HepG2 (cell line): Measurements from ENCODE around the gene KDM1B. TPM values are rescaled to one million over a fixed set of nuclear protein-coding genes. Genes with fewer than 3 reads are reported as not detected.

ENCODE experiments used
- AGO2 ChIP-seq: fragments of 200-400 bp; formaldehyde crosslinking; optimal IDR thresholded peaks from 2 replicates; pipeline ENCODE3; 2017; ENCODE audit warnings: mild to moderate bottlenecking, low read depth, low read length, moderate library complexity
- ATAD3A ChIP-seq: sonication (generic); formaldehyde crosslinking; IDR thresholded peaks from 2 replicates; pipeline ENCODE4 v1.4.0; 2020; ENCODE audit warnings: missing genetic modification reagents
- JUNB ChIP-seq: sonication (generic); formaldehyde crosslinking; IDR thresholded peaks from 2 replicates; pipeline ENCODE4 v1.8.0; 2022; ENCODE audit warnings: missing genetic modification reagents, mild to moderate bottlenecking, borderline replicate concordance
- NKX3-1 ChIP-seq: sonication (generic); formaldehyde crosslinking; IDR thresholded peaks from 2 replicates; pipeline ENCODE4 v1.5.0; 2020; ENCODE audit warnings: missing genetic modification reagents
- NR2F2 ChIP-seq: IDR thresholded peaks from 2 replicates; pipeline ENCODE4 v1.6.1; 2012; ENCODE audit warnings: low read depth, inconsistent platforms, borderline replicate concordance
- ZBTB20 ChIP-seq: sonication (generic); formaldehyde crosslinking; IDR thresholded peaks from 2 replicates; pipeline ENCODE4 v1.8.1; 2023; ENCODE audit warnings: missing genetic modification reagents, low read depth, mild to moderate bottlenecking, borderline replicate concordance
- ZNF138 ChIP-seq: sonication (generic); formaldehyde crosslinking; IDR thresholded peaks from 2 replicates; pipeline ENCODE4 v1.5.0; 2020; ENCODE audit warnings: mild to moderate bottlenecking, low read depth, missing genetic modification reagents
- ZNF17 ChIP-seq: sonication (generic); formaldehyde crosslinking; IDR thresholded peaks from 2 replicates; pipeline ENCODE4 v1.5.0; 2020; ENCODE audit warnings: mild to moderate bottlenecking, missing genetic modification reagents
- ZNF619 ChIP-seq: sonication (generic); formaldehyde crosslinking; IDR thresholded peaks from 2 replicates; pipeline ENCODE4 v1.4.0; 2020; ENCODE audit warnings: mild to moderate bottlenecking, missing genetic modification reagents
- ZNF777 ChIP-seq: sonication (generic); formaldehyde crosslinking; IDR thresholded peaks from 2 replicates; pipeline ENCODE4 v1.4.0; 2020; ENCODE audit warnings: missing genetic modification reagents
- polyA plus RNA-seq, 8 experiments: library from polyadenylated mRNA; depleted of rRNA in 3 of 8; stranded (reverse) in 7 of 8; unstranded in 1 of 8; fragments of >200 nt; fragmentation: Illumina TruSeq in 4 of 8; extraction: Trizol in 4 of 8; gene quantifications; 2 replicates each; pipeline versions ENCODE4 v1.2.1 to v1.2.3, GENCODE V29; 2011 to 2016; ENCODE audit warnings: low read depth in 4 of 8, missing spikeins in 1 of 8, mixed read lengths in 1 of 8; ENCODE audit not compliant: insufficient read depth in 1 of 8
- total RNA-seq, 5 experiments: library from RNA; depleted of rRNA; stranded (reverse); fragments of >200 nt; fragmentation: Illumina TruSeq; extraction: Trizol; gene quantifications; 2 replicates each; pipeline ENCODE4 v1.2.3, GENCODE V29; 2016; ENCODE audit warnings: low read depth in 1 of 5
- TF ChIP-seq, protein P1 (sequence below): IDR thresholded peaks from 2 replicates; pipeline ENCODE4 v1.6.1; 2012; ENCODE audit warnings: inconsistent platforms
- TF ChIP-seq, protein P2 (sequence below): sonication (generic); formaldehyde crosslinking; IDR thresholded peaks from 2 replicates; pipeline ENCODE4 v1.4.0; 2020; ENCODE audit warnings: missing genetic modification reagents
- TF ChIP-seq, protein P3 (sequence below): sonication (generic); formaldehyde crosslinking; IDR thresholded peaks from 2 replicates; pipeline ENCODE4 v1.4.0; 2020; ENCODE audit warnings: low read depth, missing genetic modification reagents
- TF ChIP-seq, protein P4 (sequence below): sonication (generic); formaldehyde crosslinking; IDR thresholded peaks from 2 replicates; pipeline ENCODE4 v1.5.0; 2020; ENCODE audit warnings: mild to moderate bottlenecking, low read depth, missing genetic modification reagents, borderline replicate concordance
- TF ChIP-seq, protein P5 (sequence below): sonication (generic); formaldehyde crosslinking; IDR thresholded peaks from 2 replicates; pipeline ENCODE4 v1.5.1; 2020; ENCODE audit warnings: mild to moderate bottlenecking, moderate library complexity, missing genetic modification reagents
- TF ChIP-seq, protein P6 (sequence below): sonication (generic); formaldehyde crosslinking; IDR thresholded peaks from 2 replicates; pipeline ENCODE4 v1.5.0; 2020; ENCODE audit warnings: missing genetic modification reagents
- TF ChIP-seq, protein P7 (sequence below): sonication (generic); formaldehyde crosslinking; IDR thresholded peaks from 2 replicates; pipeline ENCODE4 v1.5.0; 2020; ENCODE audit warnings: mild to moderate bottlenecking, missing genetic modification reagents

The KDM1B gene
- total and polyA plus RNA-seq, 2 of the 13 experiments (the other 11 are each of a cell fraction or from before 2014, with no cell fraction given), result 9.8 to 13.2 TPM

DNA sequence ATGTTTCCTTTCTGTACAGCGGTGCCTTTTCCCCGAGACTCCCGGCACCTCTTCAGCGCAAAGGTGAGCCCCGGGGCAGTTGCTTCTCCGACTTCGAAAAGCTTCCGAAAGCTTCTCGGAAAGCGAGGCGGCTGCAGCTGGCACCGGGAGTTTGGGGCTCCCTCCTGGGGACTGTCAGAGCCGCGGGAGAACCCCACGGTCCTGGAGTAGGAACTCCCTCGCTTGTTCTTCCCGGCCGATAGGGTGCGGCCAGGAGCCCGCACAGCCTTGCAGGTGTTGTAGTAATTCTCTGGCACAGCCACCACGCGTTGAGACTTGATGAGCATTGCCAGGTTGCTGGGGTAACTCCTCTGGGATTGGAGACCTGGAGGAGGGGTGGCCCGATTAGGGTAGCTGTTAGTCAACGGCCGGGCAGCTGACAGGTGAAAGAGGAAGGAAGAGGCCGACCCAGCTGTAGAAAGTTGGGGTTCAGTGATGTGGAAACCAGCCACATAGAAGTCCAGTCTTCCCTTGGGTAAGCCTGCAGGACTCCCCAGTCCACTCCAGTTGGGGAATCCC, 721 bp downstream of the KDM1B start (continued):
- peak; percentile 23 for TF ChIP-seq AGO2
- TF ChIP-seq ZNF138 (CRISPR knock-in tag), result no peak
- TF ChIP-seq, protein P1, sequence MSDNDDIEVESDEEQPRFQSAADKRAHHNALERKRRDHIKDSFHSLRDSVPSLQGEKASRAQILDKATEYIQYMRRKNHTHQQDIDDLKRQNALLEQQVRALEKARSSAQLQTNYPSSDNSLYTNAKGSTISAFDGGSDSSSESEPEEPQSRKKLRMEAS, result peak; percentile 74
- no peak for TF ChIP-seq ZBTB20 (CRISPR knock-in tag)
- TF ChIP-seq ZNF619 (CRISPR knock-in tag), result peak; percentile 78; the same call in 1 of the 2 replicates
- no peak for TF ChIP-seq NR2F2
- TF ChIP-seq, protein P2, sequence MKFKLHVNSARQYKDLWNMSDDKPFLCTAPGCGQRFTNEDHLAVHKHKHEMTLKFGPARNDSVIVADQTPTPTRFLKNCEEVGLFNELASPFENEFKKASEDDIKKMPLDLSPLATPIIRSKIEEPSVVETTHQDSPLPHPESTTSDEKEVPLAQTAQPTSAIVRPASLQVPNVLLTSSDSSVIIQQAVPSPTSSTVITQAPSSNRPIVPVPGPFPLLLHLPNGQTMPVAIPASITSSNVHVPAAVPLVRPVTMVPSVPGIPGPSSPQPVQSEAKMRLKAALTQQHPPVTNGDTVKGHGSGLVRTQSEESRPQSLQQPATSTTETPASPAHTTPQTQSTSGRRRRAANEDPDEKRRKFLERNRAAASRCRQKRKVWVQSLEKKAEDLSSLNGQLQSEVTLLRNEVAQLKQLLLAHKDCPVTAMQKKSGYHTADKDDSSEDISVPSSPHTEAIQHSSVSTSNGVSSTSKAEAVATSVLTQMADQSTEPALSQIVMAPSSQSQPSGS (CRISPR knock-in tag), result peak; percentile 16; the same call in 1 of the 2 replicates
- TF ChIP-seq, protein P3, sequence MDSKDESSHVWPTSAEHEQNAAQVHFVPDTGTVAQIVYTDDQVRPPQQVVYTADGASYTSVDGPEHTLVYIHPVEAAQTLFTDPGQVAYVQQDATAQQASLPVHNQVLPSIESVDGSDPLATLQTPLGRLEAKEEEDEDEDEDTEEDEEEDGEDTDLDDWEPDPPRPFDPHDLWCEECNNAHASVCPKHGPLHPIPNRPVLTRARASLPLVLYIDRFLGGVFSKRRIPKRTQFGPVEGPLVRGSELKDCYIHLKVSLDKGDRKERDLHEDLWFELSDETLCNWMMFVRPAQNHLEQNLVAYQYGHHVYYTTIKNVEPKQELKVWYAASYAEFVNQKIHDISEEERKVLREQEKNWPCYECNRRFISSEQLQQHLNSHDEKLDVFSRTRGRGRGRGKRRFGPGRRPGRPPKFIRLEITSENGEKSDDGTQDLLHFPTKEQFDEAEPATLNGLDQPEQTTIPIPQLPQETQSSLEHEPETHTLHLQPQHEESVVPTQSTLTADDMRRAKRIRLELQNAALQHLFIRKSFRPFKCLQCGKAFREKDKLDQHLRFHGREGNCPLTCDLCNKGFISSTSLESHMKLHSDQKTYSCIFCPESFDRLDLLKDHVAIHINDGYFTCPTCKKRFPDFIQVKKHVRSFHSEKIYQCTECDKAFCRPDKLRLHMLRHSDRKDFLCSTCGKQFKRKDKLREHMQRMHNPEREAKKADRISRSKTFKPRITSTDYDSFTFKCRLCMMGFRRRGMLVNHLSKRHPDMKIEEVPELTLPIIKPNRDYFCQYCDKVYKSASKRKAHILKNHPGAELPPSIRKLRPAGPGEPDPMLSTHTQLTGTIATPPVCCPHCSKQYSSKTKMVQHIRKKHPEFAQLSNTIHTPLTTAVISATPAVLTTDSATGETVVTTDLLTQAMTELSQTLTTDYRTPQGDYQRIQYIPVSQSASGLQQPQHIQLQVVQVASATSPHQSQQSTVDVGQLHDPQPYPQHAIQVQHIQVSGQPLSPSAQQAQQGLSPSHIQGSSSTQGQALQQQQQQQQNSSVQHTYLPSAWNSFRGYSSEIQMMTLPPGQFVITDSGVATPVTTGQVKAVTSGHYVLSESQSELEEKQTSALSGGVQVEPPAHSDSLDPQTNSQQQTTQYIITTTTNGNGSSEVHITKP, result no peak
- TF ChIP-seq JUNB, result no peak
- TF ChIP-seq ZNF777 (CRISPR knock-in tag), result peak; percentile 86
- TF ChIP-seq, protein P4, sequence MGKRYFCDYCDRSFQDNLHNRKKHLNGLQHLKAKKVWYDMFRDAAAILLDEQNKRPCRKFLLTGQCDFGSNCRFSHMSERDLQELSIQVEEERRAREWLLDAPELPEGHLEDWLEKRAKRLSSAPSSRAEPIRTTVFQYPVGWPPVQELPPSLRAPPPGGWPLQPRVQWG, result no peak
- no peak for TF ChIP-seq ZNF17
- TF ChIP-seq, protein P5, sequence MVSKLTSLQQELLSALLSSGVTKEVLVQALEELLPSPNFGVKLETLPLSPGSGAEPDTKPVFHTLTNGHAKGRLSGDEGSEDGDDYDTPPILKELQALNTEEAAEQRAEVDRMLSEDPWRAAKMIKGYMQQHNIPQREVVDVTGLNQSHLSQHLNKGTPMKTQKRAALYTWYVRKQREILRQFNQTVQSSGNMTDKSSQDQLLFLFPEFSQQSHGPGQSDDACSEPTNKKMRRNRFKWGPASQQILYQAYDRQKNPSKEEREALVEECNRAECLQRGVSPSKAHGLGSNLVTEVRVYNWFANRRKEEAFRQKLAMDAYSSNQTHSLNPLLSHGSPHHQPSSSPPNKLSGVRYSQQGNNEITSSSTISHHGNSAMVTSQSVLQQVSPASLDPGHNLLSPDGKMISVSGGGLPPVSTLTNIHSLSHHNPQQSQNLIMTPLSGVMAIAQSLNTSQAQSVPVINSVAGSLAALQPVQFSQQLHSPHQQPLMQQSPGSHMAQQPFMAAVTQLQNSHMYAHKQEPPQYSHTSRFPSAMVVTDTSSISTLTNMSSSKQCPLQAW (CRISPR knock-in tag), result peak; percentile 90
- TF ChIP-seq, protein P6, sequence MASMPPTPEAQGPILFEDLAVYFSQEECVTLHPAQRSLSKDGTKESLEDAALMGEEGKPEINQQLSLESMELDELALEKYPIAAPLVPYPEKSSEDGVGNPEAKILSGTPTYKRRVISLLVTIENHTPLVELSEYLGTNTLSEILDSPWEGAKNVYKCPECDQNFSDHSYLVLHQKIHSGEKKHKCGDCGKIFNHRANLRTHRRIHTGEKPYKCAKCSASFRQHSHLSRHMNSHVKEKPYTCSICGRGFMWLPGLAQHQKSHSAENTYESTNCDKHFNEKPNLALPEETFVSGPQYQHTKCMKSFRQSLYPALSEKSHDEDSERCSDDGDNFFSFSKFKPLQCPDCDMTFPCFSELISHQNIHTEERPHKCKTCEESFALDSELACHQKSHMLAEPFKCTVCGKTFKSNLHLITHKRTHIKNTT (CRISPR knock-in tag), result no peak
- no peak for TF ChIP-seq NKX3-1 (CRISPR knock-in tag)
- TF ChIP-seq, protein P7, sequence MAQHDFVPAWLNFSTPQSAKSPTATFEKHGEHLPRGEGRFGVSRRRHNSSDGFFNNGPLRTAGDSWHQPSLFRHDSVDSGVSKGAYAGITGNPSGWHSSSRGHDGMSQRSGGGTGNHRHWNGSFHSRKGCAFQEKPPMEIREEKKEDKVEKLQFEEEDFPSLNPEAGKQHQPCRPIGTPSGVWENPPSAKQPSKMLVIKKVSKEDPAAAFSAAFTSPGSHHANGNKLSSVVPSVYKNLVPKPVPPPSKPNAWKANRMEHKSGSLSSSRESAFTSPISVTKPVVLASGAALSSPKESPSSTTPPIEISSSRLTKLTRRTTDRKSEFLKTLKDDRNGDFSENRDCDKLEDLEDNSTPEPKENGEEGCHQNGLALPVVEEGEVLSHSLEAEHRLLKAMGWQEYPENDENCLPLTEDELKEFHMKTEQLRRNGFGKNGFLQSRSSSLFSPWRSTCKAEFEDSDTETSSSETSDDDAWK (CRISPR knock-in tag), result no peak
- TF ChIP-seq ATAD3A (CRISPR knock-in tag), result no peak
